ENCODE data around the gene ZNF800.

Gene ZNF800

DNA sequence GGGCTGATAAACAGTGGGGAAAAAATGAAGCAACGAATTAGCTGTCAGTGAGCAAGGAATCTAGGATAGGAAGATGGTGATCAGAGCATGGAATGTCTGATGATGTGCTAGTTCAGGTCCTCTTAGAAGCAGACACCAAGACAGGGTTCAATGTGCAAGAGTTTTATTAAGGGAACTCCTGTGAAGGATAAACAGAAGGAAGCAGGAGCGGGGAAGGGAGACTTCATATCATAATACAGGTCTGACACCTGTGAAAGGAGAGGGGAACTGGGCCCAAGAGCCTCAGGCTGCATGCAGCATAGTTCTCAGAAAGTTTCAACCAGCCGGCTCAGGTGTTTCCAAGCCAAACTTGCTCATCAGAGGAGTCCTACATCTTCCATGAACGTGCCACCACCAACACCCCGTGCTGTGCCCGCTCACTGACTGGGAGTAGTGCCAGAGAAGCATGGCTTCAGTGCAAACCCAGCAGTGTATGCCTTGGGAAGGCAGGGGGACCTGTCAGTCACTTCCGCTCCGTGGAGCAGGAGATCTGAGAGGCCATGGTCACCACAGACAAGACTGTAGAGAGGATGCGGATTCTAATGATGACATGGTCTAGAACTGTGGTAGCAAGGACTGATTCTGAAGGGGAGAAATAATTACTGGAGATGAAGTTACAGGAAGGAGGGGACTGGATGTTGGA lies 45.8 kb downstream of the ZNF800 start:
- peak; percentile 4 for DNase-seq

DNA sequence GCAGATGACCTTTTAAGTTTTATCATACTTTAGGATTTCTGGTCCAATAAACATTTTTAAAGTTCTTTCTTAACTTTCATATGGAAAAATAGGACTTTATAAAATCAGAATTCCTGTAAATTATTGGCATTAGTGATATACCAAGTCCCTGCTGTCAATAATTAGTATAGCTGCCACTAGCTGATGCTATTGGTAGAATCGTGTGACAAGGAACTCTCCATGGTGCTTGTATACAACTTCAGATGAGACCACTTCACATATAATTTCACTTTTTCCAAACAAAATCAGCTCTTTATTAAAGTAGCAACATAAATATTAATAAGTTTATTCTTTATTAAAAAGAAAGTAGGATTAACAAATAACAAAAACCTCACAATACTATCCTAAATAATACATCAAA lies 49.9 kb downstream of the ZNF800 start:
- DNase-seq = no peak

DNA sequence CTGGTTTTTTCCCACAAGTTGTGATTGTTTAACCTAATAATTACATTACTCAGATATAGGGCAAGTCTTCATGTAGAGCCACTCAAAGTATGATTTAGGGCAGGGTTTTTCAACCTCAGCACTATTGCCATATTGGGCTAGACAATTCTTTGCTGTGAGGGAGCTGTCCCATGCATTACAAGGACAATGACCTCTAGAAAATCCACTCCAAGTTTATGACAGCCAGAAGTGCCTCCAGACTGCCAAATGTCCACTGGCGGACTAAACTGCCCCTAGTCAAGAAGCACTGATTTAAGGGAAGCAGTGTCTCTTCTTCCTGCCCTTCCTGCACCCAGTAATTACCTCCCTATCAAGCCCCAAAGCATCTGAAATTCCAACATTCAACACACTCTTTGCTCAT lies 54.4 kb downstream of the ZNF800 start:
- no peak for DNase-seq

DNA sequence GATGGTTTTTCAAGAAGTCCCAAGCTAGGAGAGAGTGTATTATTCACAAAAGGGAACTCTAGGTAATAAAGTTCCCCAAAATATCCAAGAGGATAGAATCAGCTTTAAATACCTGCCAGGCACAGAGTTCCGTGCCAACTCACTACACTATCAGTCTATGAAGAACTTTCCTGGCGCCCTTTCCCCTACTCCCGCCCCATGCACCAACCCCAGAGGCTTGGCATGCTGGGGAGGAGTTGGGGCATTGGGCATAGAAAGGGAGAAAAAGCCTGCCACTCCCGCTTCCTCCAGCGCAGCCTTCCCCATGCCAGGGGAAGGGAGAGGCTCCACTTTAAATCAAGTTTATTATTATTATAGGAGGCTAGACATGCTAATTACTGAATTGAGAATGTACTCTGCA lies 54.9 kb downstream of the ZNF800 start:
- no peak for DNase-seq

DNA sequence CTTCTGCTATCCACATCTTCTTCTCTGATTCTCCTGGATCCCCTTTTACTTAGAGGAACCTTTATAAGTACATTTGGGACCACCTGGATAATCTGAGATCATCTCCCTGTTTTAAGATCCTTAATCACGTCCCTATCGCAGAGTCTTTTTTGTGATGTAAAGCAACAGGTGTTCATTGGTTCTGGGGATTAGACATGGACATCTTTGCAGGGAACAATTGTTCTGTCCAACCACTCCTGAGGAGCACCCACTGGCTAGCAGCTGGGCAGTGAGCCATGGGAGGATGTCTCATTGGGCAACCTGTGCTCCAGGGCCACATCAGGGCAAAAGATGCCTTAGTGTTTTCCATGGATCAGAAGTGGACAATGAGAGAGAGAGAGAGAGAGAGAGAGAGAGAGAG lies 56.0 kb downstream of the ZNF800 start:
- DNase-seq = no peak

DNA sequence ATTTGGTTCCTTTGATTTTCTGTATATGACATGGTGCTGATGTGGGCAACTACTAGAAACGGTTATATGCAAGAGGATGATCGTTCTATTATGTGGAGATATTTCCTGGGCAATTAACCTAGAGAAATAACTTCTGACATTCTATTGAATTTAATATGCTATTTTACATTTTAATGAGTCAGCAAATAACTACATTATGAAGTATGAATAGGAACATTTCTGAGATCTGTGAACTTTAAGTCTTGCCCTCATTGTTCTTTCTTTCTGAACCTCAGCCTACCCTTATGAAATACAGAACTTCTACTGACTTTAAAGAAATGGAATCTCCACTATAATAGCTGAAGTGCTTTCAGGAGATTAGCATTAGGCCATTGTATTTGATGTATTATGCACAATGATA lies 59.6 kb downstream of the ZNF800 start:
- DNase-seq = no peak

DNA sequence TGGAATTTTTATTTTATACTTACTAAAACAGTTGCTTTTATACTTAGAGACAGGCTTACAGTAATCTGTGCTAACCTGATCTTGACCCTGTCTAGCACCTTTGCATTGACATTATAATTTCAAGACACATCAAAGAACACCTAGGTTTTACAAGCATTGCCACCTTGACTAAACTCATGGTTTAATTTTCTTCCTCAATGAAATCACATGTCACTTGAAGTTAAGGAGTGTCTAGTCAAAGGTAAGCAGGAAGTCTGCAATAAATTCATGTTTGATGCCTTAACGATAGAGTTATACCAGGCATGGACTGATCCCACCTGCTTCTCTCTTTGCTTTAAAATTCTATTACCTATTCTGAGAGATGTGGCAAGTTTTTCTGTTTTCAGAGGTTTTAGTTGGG lies 62.4 kb downstream of the ZNF800 start:
- DNase-seq = no peak

DNA sequence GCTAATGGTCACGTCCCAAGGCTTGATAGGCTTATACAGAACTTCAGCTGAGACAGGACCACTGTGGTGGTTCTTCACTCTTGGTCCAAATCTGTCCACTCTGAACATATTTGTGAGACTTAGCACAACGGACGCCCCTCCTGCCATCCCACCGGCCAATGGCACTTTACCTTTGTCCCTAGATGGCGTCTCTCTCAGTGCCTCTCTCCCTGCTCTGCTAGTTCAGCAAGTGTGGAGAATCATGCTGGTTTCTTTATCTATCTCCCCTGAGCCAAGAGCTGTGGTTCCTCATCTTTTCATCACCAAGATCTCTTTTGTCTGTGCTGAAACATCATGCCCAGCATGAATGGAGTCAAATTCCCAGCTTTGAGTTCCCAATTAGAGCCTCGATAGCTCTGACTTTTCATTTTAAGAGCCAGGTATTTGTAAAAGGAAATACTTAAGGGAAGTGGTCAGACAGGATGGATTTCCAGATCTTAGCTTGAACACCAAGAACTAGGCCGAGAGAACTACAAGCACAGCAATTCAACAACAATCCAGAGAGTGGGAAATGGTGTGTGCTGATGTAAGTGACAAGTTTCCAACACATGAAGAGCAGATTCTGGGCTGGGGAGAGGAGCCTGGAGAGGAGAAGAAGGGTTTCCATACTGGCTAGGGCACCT lies 69.5 kb downstream of the ZNF800 start:
- DNase-seq = no peak

DNA sequence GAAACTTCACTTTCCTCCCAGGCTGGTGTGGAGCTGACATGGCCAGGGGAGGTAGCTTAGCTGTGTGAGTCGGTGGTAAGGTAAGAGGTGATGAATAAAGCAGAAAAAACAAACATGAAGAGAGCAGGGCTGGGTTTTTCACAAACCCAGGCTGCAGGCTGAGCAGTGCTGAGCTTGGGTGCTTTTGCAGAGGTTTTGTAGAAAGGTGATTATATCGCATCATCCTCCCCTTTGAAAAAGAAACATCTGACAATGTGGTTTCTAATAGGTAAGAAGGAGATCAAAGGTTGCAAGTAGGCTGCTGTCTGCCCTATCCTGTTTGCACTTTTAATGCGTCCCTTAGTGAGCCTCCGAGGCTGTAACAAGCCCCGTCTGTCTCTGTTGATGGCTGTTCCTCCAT lies 70.2 kb downstream of the ZNF800 start:
- DNase-seq = peak; percentile 23

DNA sequence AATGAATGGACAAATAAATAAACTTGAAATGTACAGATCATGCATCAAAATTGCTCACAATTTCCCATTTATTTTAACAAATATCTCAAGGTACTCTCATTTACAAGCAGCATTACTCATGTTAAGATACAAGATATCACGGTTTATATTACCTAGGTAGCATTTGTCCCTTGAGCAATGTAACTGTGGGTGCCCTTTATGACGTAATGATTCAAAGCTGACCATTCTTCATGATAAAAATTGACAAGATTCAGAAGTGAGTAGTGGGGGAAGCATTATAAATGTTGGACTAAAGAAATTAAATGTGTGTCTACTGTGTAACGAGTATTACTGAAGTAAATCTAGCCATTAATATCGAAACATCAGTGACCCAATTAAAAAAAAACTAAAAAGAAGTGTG lies 71.5 kb downstream of the ZNF800 start:
- no peak for DNase-seq
